Loucy (cell line): Measurements from ENCODE around the gene MAD1L1.
A peak's percentile ranks its signal among the peaks of the same experiment; 100 is the strongest.

Experiments
- H2AFZ ChIP-seq: fragments of 200-600 bp; sonication (generic); 2 replicates; pipeline ENCODE4 v1.6.0; 2016; ENCODE audit warnings: antibody characterized with exemption, mild to moderate bottlenecking, low read length, moderate library complexity
- H3F3A ChIP-seq: fragments of 200-600 bp; 2 replicates; pipeline ENCODE4 v1.6.0; 2016; ENCODE audit warnings: antibody characterized with exemption, low read depth, mild to moderate bottlenecking
- H3K27me3 ChIP-seq: fragments of 200-600 bp; sonication (generic); 2 replicates; pipeline ENCODE4 v1.6.1; 2014; ENCODE audit warnings: low read length, mild to moderate bottlenecking; ENCODE audit not compliant: insufficient read depth, poor library complexity, severe bottlenecking
- H3K36me3 ChIP-seq: fragments of 200-600 bp; sonication (generic); 2 replicates; pipeline ENCODE4 v1.6.1; 2016; ENCODE audit warnings: low read length; ENCODE audit not compliant: insufficient read depth
- H3K4me1 ChIP-seq: fragments of 200-600 bp; sonication (generic); 2 replicates; pipeline ENCODE4 v1.5.1; 2014; ENCODE audit warnings: low read length, mild to moderate bottlenecking; ENCODE audit not compliant: insufficient read depth, poor library complexity, severe bottlenecking
- H3K4me2 ChIP-seq: fragments of 200-600 bp; sonication (generic); 2 replicates; pipeline ENCODE4 v1.6.0; 2014; ENCODE audit warnings: antibody characterized with exemption, low read length, low read depth, mild to moderate bottlenecking; ENCODE audit not compliant: poor library complexity, severe bottlenecking
- H3K4me3 ChIP-seq: fragments of 200-600 bp; sonication (generic); 2 replicates; pipeline ENCODE4 v1.5.1; 2014; ENCODE audit warnings: low read length, mild to moderate bottlenecking, mixed read lengths; ENCODE audit not compliant: poor library complexity, severe bottlenecking
- H3K79me2 ChIP-seq: fragments of 200-600 bp; sonication (generic); 2 replicates; pipeline ENCODE4 v1.6.1; 2014; ENCODE audit warnings: low read length; ENCODE audit not compliant: insufficient read depth
- H3K9ac ChIP-seq: fragments of 200-600 bp; sonication (generic); 2 replicates; pipeline ENCODE4 v1.6.0; 2014; ENCODE audit warnings: mild to moderate bottlenecking, low read depth, low read length, moderate library complexity; ENCODE audit not compliant: poor library complexity, severe bottlenecking
- H3K9me2 ChIP-seq: fragments of 200-600 bp; sonication (generic); replicated peaks from 2 replicates; pipeline ENCODE4 v1.6.1; 2016; ENCODE audit warnings: low read depth, low read length, mixed read lengths
- H3K9me3 ChIP-seq: fragments of 200-600 bp; sonication (generic); 2 replicates; pipeline ENCODE4 v1.6.1; 2014; ENCODE audit warnings: mild to moderate bottlenecking, antibody characterized with exemption, low read length, low read depth; ENCODE audit not compliant: insufficient read depth
- H4K20me1 ChIP-seq: fragments of 200-600 bp; sonication (generic); 2 replicates; pipeline ENCODE4 v1.6.0; 2014; ENCODE audit warnings: antibody characterized with exemption, low read length, mild to moderate bottlenecking; ENCODE audit not compliant: insufficient read depth, poor library complexity, severe bottlenecking
- EZH2phosphoT487 ChIP-seq: fragments of 200-600 bp; IDR thresholded peaks from 2 replicates; pipeline ENCODE4 v1.6.1; 2018; ENCODE audit warnings: antibody characterized with exemption, mild to moderate bottlenecking, moderate library complexity, borderline replicate concordance
- TF ChIP-seq, protein P1 (sequence below): fragments of 200-600 bp; sonication (generic); conservative IDR thresholded peaks from 2 replicates; pipeline ENCODE4 v1.5.1; 2014; ENCODE audit warnings: mild to moderate bottlenecking, antibody characterized with exemption, low read length

Gene MAD1L1

DNA sequence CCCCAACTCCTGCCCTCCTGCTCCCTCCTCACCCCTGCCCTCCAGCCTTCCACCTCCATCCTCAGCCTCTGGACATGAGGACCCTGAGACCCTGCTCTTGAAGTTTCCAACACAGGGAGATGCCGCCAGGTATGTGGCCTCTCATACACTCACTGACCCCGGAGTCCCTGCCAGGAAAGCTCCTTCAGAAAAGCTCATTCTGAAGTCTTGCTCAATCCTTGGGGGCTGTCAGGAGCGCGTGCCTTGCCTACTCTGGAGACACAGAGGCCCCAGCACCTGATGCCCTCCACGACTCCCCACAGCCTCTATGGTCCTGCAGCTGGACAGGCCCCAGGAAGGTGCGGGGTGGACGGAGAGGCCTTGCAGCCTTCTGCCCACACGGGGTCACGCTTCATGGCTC is 20.3 kb upstream of the MAD1L1 start:
- no peaks in the 10 kb centered on the region for H4K20me1 ChIP-seq
- 0 out of 2 replicates have a peak, but pooled peaks cover 3% of the 10 kb centered on the region for H3F3A ChIP-seq
- no peaks in the 10 kb centered on the region for H3K27me3 ChIP-seq
- H3K4me3 ChIP-seq = no peak overlapping the region
- H3K9ac ChIP-seq = no peak overlapping the region
- H3K79me2 ChIP-seq = peaks cover 22% of the 10 kb centered on the region; the same call in 1 of the 2 replicates
- H3K4me1 ChIP-seq = peaks cover 33% of the 10 kb centered on the region
- no peaks in the 10 kb centered on the region for H3K9me2 ChIP-seq
- peaks cover 4% of the 10 kb centered on the region; the same call in 1 of the 2 replicates for H3K36me3 ChIP-seq
- no peaks in the 10 kb centered on the region for H3K9me3 ChIP-seq
- no peak overlapping the region for H2AFZ ChIP-seq
- H3K4me2 ChIP-seq = no peak overlapping the region
- TF ChIP-seq, protein P1, sequence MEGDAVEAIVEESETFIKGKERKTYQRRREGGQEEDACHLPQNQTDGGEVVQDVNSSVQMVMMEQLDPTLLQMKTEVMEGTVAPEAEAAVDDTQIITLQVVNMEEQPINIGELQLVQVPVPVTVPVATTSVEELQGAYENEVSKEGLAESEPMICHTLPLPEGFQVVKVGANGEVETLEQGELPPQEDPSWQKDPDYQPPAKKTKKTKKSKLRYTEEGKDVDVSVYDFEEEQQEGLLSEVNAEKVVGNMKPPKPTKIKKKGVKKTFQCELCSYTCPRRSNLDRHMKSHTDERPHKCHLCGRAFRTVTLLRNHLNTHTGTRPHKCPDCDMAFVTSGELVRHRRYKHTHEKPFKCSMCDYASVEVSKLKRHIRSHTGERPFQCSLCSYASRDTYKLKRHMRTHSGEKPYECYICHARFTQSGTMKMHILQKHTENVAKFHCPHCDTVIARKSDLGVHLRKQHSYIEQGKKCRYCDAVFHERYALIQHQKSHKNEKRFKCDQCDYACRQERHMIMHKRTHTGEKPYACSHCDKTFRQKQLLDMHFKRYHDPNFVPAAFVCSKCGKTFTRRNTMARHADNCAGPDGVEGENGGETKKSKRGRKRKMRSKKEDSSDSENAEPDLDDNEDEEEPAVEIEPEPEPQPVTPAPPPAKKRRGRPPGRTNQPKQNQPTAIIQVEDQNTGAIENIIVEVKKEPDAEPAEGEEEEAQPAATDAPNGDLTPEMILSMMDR = no peak
- no peak for TF ChIP-seq EZH2phosphoT487

- peak overlapping the region; percentile 74 for H3K9ac ChIP-seq
- peaks cover 31% of the 10 kb centered on the region; the same call in 1 of the 2 replicates for H3K79me2 ChIP-seq
- 0 out of 2 replicates have a peak, but pooled peaks cover 3% of the 10 kb centered on the region for H3F3A ChIP-seq
- peak overlapping the region; percentile 61 for H3K4me3 ChIP-seq
- peaks cover 42% of the 10 kb centered on the region for H3K4me1 ChIP-seq
- H3K4me2 ChIP-seq = peak overlapping the region; percentile 74
- H3K27me3 ChIP-seq = no peaks in the 10 kb centered on the region
- H3K9me2 ChIP-seq = no peaks in the 10 kb centered on the region
- no peaks in the 10 kb centered on the region for H4K20me1 ChIP-seq
- no peaks in the 10 kb centered on the region for H3K9me3 ChIP-seq
- H2AFZ ChIP-seq = no peak overlapping the region
- peaks cover 4% of the 10 kb centered on the region; the same call in 1 of the 2 replicates for H3K36me3 ChIP-seq
- no peak for TF ChIP-seq EZH2phosphoT487
- TF ChIP-seq, protein P1 = no peak
These were observed 19.4 kb upstream of the MAD1L1 start for GRCh38 chr7:2251841-2252771.

DNA sequence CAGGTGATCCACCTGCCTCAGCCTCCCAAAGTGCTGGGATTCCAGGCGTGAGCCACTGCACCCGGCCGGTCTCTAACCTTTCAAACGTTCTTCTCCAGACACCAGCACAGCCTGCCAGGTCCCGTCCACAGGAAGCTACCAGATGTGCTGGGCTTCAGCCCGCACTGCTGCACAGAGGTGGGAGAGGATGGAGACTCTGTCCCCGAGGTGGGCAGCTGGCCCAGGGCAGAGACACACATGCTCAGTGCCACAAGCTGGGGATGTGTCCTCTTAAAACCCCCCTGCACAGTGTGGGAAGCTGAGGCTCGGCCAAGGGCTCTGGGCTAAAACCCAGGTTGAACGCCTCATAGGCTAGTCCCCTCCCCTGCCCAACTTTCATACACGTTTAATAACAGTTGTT is 18.6 kb upstream of the MAD1L1 start:
- Histone ChIP-seq H3K36me3 (peaks cover 4% of the 10 kb centered on the region; the same call in 1 of the 2 replicates), H3K79me2 (peaks cover 38% of the 10 kb centered on the region), H3K4me3 (no peak overlapping the region), H2AFZ (no peak overlapping the region), H3K27me3 (no peaks in the 10 kb centered on the region), H3F3A (0 out of 2 replicates have a peak, but pooled peaks cover 3% of the 10 kb centered on the region), H3K9ac (peak overlapping the region; percentile 74), H3K9me3 (no peaks in the 10 kb centered on the region), H3K4me1 (peaks cover 49% of the 10 kb centered on the region), H3K9me2 (no peaks in the 10 kb centered on the region), H3K4me2 (peak overlapping the region; percentile 74), H4K20me1 (no peaks in the 10 kb centered on the region)
- TF ChIP-seq, protein P1 = no peak
- no peak for TF ChIP-seq EZH2phosphoT487
